GM21723 (cell line): Measurements from ENCODE around the gene MRPS18B.
A peak's percentile ranks its signal among the peaks of the same experiment; 100 is the strongest.

Experiments
- ATAC-seq: cut with Tn5 transposase; IDR thresholded peaks from one replicate; pipeline ENCODE4 v1.9.1; 2021; ENCODE audit warnings: mild to moderate bottlenecking, moderate library complexity; ENCODE audit not compliant: unreplicated experiment

MRPS18B gene

DNA sequence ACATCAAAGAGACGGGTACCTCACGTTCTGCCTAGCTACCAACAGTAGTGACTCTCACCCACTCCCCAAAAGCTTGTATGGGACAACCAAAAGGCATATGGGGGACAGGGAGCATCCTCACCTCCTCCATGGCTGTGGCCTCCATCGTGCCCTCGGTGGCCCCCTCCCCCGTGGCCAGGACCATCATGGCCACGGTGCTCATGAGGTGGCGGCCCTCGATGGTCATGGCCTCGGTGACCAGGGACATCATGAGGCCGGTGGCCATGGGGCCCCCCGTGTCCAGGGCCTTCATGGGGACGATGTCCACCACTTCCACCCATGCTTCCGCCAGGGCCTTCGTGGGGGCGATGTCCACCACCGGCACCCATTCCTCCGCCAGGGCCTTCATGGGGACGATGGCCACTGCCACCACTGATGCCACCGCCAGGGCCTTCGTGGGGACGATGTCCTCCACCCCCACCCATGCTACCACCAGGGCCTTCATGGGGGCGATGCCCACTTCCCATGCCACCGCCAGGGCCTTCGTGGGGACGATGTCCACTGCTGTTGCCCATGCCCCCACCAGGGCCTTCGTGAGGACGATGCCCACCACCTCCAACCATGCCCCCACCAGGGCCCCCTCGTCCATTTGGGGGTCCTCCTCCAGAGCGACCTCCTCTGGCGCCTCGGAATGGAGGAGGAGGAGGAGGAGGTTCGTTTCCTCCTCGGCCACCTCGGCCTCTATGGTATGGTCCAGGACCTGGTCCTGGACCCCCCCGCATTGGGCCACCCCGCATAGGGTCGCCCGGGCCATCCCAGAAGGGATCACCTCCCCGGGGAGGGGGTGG lies 15.6 kb upstream of the MRPS18B start:
- ATAC-seq = no peak

- no peak for ATAC-seq
Observed at GRCh38 chr6:30603961-30604360, 13.7 kb upstream of the MRPS18B start.

GRCh38 chr6:30610065-30610464 lies 7.6 kb upstream of the MRPS18B start:
- ATAC-seq = no peak

DNA sequence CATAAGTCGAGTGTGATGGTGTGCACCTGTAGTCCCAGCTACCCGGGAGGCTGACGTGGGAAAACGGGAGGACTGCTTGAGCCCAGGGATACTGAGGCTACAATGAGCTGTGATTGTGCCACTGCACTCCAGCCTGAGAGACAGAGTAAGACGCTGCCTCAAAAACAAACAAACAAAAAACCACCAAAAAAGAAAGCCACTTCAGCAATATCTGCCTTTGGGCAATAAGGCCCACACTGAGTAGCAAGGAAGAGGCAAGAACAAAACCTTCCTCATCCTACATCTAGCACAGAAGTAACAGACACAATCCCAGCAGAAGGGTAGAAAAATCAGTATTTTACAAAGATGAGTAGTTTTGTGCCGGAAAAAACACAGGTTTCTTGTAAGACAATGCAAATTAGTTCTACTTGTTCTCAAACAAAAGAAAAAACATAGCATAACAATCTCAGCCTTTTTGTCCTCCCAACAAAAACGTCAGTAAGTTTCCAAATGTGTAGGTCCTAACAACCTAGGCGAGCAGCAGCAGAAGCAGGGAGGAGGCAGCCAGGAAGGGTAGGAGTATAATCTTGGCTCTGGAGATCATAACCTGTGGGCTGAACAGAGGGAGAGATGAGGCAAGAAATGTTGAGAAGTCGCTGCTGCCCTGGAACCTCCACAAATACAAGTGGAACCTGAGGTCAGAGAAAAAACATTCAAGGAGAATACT lies 6.3 kb upstream of the MRPS18B start:
- ATAC-seq = no peak

- no peak for ATAC-seq
Observed at GRCh38 chr6:30611856-30612194, 5.8 kb upstream of the MRPS18B start.

DNA sequence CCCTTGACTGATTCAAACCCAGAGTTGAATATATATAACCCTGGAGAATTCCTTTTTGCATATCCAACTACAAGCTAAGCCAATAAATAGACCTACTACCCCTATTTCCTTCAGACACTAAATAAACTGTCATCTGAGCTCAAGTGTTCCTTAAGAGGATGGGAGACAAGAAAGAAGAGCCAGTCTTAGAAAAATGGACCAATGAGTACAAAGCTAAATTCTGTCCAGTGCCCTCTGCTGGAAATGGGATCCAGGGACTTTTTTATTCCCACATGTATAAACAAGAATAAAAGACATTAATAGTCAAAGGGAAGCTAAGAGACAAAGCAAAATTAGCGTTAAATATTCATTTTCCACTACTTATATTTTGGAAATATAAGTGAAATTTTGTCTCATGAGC lies 5.4 kb upstream of the MRPS18B start:
- ATAC-seq = no peak

- no peak for ATAC-seq
Observed at GRCh38 chr6:30612687-30613248, 4.9 kb upstream of the MRPS18B start.

- no peak for ATAC-seq
Observed at GRCh38 chr6:30613251-30614043, 4.2 kb upstream of the MRPS18B start.

DNA sequence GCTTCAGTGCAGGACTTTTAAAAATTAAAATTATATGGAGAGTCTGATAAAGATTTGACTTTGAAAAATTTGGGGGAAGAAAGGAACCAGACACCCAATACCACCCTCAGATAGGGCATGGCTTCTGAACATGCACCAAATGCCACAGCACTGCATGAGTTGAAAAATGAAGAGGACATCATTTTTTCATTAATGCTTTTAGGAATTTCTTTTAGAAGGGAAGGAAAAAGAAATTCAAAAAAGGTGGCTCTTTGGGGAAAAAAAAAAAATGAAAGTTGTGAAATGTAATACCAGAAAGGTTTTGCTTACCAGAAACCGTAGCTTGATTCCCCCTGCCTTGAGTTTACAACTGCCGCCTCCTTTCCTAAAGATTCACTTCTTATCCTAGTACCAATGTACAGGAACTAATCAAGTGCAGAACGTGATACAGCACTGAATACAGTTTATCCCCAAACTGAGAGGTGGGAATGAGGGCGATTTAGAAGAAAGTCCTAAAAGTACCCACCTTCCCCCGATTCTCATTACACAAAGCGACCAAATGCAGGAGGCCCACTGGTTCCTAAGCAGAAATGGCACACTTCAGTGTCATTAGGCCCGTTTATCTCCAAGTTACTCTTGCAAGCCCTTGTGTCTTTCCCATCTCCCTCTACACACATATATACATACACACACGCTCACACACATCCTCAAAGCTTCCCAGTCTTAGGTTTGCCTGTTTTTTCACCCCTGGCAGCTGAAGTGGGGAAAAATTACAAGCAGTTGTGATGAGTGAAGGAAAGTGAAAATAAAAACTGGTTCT lies 3.4 kb upstream of the MRPS18B start:
- ATAC-seq = no peak

DNA sequence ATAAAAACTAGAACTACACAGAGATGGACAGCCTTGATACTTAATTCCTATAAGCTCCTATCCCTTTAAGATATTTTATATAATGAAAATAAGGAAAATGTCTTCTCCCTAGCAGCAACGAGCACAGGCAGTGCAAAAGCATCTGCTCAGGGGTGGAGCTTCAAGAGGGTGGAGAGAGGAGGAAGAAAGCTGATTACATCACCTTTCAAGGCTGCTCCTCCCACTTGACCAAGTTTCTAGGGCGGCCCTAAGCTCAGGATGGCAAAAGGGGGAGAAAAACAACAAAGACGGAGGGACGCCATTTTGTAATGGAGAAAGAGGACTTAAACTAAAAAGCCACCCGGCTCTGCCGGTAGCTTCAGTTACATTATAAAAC lies 2.8 kb upstream of the MRPS18B start:
- ATAC-seq = peak; percentile 45

- no peak for ATAC-seq
Observed at GRCh38 chr6:30615219-30615957, 2.3 kb upstream of the MRPS18B start.

DNA sequence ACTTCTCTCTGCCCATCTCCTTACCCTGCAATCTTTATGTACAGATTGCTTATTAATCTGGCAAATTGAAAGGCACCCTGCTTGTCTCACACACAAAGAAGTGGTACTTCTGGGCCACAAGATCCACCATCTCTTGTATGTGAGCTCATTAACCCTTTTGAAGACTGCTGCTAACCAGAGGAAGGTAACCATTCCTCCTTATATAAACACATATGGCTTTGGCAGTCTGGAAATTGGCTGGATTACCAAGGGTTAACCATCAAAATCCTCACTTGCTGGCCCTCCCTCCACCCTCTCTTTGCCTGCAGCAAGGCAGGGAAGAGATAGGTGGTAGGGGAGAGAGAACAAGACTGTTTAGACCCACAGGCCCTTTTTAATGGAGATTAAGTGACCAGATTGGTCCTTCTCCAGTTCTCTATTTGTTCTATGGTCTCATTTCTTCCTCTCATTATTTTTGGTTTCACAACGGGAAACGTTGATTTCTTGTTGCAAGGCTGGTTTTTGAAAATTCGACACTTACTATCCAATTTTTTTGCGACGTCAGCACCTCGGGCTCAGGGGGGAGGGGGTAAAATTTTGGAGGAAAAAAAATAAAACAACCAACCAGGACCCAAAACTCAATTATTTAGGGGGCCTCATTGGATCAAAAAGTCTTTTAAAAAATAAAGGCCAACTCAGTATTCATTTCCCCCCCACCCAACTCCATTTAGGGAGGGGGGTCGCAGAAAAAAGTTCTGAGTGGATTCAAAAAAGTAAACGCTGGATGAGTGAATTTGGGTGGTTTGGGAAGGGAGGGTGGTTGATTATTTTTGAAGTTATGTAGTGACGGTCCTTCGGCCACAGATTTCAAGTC lies 1.5 kb upstream of the MRPS18B start:
- no peak for ATAC-seq

DNA sequence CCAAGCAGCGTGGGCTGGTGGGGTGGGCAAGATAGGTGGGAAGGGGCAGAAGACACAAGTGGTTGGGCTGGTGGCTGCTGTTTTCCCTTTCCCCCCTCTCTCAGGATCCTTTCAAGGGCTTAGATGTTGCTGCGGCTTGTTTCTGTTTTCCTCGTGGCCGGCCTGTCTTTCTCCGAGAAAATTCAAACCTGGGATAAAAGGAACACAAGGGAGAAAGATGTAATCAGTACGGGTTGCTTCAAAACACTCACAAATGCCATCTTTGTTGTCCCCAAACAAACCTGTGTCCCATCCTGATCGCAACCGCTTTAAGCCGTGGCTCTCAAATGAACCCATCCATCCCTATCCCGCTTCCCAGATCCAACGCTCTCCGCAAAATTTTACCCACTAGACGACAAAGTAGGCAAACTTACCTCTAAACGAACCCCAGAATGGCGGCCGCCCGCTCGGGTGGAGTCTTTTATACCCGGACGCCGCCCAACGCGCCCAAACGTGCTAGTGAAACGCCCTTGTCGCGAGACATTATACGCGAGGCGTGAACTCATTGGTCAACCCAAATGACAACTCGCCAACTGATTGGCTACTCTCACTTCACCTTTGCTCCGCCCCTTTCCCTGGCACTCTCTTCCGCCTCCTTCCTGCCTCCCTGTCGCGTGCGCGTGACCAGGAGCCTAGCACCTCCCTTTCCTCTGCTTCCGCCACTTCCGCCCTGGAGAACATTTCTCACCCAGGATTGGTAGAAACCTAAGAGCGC lies 652 bp upstream of the MRPS18B start, which contains the start of gene PPP1R10:
Gene PPP1R10, minus strand, starts transcription at position 433 of the 754 bp plus-strand sequence. CDS start 7,299 bp downstream, outside the sequence.
- ATAC-seq = peak; percentile 75

- ATAC-seq = no peak
Observed at GRCh38 chr6:30618270-30618797, 694 bp downstream of the MRPS18B start.

GRCh38 chr6:30619561-30619960 lies 1.9 kb downstream of the MRPS18B start:
- ATAC-seq = no peak

DNA sequence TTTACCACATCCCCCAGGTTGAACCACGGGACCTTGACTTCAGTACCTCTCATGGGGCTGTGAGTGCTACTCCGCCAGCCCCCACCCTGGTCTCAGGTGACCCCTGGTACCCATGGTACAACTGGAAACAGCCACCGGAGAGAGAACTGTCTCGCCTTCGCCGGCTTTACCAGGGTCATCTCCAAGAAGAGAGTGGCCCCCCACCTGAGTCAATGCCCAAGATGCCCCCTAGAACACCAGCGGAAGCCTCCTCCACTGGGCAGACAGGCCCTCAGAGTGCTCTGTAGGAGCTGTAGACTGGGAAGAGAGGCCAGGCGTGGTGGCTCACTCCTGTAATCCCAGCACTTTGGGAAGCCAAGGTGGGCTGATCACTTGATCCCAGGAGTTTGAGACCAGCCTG lies 7.9 kb downstream of the MRPS18B start:
- no peak for ATAC-seq

DNA sequence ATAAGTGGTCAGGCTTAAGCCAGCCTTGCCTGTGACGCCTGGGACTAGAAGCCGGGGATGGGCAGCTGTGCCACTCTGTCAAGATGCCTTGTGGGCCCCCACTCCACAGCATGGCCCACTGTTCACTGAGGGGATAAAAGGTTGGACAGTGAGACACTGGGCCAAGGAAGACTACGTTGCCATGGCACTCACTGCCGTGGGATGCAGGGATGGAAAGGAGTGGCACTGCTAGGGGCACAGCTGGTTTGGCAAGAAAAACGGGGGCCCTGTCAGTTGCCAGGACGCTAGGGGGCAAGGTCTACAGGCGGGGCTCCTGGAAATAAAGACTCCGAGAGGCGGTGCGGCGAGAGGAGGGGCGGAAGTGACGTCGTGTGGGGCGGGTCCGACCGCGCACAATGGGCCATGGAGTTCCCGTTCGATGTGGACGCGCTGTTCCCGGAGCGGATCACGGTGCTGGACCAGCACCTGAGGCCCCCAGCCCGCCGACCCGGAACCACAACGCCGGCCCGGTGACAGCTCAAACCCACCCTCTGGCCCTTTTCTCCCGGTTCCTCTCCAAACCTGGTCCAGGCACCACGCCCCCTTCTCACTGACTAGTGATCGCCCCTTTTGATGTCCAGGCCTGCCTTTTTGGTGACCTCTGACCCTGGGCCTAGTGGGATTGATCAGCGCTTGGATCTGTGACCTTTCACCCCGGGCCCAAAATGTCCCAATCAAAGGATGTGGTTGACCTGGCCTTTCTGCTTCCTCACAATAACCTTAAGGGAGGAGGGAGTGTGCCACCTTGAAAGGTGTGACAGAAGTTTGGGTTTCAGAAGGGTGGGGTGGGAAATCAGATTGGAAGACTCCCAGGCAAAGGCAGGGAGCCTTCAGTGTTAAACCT lies 9.1 kb downstream of the MRPS18B start, which contains the start of gene ATAT1:
Gene ATAT1, plus strand, starts transcription at position 391 of the 883 bp plus-strand sequence.
- ATAC-seq = peak; percentile 79
